Raji (cell line): ENCODE results near the gene MAP4K2.

Experiments
- POLR2A ChIP-seq: IDR thresholded peaks from 2 replicates; pipeline ENCODE4 v1.6.1; 2011; ENCODE audit warnings: low read depth, low read length, control low read depth; ENCODE audit not compliant: insufficient read depth

The MAP4K2 gene

DNA sequence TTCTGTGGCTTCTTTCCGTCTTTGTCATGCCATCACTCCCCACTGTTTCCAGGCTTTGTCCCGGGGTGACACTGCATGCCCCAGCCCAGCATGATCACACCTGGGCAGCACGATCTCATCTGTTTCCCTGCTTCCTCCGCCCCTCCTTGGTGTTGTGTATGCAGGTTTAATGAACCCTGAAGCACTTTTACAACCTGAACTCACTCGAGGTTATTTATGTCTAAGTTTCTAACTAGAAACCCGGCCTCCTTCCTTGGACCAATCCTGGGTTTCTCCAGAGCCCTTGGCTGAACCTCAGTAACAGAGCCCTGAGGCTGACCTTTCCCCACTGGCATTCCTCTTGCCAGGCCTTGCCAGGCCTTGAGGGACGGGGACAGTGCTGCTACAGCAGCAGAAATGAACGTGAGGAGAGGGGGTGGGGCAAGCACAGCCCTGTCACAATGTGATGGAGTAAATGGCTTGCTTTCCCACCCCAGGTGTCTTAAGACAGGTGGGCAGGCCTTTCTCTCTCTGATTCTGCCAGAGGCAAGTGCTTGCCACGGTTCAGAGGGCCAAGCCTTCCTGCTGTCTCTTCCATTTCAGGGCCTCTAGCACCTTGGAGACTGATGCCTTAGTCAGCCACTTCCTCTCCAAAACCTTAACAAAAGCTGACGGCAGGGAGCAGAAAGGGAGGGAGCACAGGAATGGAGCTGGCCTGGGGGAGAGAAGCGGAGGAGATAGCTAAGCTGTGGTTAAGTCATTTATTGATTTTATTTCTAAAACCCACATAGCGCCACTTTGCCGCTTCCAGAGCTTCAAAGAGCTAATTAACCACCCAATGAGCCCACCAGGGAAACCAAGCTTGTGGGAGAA lies 40.1 kb downstream of the MAP4K2 start:
- no peak for TF ChIP-seq POLR2A

- TF ChIP-seq POLR2A: no peak
Observed at GRCh38 chr11:64762277-64762673, 40.7 kb downstream of the MAP4K2 start.

DNA sequence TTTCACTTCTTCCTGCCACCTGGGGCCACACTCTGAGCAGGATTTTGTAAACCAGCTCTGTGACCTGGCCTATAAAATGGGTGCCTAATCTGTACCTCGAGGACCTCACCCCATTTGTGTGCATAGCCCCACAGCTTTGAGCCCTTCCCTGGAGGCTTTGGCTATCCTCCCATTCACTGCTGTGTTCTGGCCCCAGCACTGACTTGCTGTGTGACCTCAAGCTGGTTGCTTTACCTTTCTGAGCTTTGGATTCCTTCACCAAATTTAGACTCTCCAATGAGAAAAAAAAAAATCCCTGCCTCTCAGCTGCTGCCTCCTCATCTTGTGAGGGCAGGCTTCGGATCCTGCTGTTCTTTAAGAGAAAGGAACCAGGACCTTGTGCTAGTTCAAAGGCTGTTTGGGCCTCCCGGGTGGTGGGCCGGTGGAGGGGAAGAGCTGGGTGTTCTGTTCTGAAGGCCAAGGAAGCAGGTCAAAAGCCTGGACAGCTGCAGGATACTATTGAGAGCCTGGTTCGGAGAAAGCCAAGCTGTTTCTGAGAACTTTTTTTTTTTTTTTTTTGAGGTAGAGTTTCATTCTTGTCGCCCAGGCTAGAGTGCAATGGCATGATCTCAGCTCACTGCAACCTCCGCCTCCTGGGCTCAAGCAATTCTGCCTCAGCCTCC lies 42.1 kb downstream of the MAP4K2 start:
- no peak for TF ChIP-seq POLR2A

DNA sequence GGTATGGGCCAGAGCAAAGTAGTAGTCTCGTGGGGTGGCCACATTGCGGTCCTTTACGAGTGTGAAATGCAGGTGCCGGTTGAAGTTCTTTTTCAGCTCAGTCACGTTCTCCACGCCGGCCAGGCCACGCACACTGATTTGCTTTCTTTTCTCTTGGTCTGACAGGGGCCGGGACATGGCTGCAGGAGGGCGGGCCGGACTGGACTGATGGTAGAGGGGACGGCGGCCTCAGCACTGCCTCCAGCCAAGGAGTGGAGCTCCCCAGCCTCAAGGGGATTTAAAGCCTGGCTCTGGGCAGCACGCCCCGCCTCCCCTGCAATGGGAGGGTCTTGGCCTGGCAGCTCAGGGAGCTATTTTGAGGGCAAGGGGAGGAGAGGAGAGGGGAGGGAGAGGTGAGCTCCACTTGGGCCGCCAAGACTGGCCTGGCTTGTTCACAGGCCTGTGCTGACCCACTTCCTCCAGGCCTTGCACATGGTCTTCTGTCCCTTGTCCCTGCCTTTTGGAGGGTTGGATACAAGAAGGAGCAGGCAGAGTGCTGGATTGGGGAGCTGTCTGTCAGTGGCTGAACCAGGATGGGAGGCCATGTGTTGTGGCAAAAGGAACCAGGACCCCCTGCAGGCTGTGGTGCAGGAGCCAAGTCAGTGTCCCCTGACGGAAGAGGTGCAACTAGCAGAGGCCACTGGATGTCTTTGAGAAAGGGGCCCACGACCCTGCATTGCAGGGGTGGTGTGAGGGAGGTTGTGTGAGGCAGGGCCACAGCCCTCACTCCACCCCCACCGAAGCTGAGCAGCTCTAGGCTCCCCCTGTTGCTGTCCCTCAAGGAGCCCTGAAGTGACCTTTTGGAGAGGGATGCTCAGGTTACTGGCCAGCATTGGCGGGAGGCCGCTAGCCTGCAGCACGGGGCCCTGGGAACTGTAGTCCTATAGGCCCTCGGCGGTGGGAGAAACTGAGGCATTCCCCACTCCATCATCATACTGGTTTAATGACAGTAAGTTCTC lies 43.0 kb downstream of the MAP4K2 start, which contains the start of gene PYGM:
PYGM (minus strand) TSS at position 253 of the 998 bp plus-strand sequence; CDS start at position 177, 76 bp downstream.
- TF ChIP-seq POLR2A: no peak

GRCh38 chr11:64759131-64759721 lies 43.8 kb downstream of the MAP4K2 start:
- no peak for TF ChIP-seq POLR2A

DNA sequence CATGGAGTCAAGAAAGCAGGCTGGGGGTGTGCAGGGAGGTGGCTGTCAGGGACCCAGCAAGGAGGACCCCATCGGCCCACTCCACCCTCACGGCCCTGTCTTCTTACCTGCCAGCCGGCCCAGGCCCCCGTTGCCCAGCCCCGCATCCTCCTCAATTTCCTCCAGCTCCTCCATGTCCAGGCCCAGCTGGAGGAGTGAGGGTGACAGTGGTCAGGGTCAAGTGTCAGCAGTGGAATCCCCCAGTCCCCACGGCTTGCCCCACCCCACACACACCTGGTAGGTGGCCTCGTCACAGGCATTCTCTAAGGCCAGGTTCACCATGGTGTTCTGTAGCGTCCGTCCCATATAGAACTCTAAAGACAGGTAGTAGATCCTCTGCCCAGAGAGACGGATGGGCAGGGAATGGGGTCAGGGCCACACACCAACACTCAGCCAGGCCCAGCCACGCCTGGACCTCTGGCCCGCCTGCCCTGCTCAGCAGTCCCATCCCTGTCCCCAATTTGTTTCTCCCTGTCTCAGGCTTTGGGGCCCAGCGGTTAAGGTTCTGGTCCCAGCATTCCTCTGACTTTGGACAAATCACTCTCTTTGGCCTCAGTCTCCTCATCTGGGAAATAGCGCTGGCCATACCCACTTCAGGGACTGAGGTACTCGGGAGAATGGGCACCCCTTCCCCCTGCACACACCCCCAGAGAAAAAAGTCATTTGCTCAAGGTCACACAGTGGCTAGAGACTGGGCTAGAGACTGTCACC lies 44.5 kb downstream of the MAP4K2 start:
- TF ChIP-seq POLR2A: no peak

GRCh38 chr11:64757549-64758329 lies 45.3 kb downstream of the MAP4K2 start:
- no peak for TF ChIP-seq POLR2A

DNA sequence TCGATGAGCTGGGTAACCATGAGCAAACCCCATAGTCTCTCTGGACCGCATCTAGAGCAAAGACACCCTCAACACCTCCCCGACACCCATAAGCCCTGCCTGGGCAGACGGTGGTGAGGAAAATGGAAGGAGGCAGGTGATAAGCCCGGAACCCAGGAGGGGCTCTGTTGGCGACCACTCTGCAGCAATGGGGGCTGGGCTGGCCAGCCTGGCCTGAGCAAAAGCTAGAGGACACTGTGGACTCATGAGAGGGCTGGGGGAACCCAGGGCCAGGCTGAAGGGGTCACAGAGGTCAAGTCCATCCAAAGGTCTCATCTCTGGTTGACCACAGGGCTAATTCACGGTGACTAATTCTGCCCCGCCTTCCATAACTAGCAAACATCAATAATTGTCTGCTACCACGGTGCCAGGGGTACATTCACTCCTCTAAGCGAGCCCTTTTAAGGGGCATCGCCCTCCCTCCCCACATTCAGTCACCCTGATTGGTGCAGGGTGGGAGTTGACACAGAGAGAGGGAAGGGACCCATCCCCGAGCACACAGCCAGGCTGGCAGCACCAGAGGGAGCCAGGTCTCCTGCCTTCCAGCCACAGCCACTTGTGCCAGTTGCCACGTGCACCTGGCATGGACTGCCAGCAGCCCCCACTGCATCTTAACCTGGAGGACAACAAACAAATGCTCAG lies 47.2 kb downstream of the MAP4K2 start:
- no peak for TF ChIP-seq POLR2A

GRCh38 chr11:64754919-64755662 lies 47.9 kb downstream of the MAP4K2 start:
- no peak for TF ChIP-seq POLR2A

GRCh38 chr11:64754124-64754918 lies 48.7 kb downstream of the MAP4K2 start:
- TF ChIP-seq POLR2A: no peak
